Central memory CD8-positive, alpha-beta T cell (primary cell): Measurements from ENCODE around the gene ABHD17A.
"Not testable (repeated sequence)": the region's sequence is repeated elsewhere in the genome, so short reads cannot be mapped to it uniquely, and the experiment has no call there.

ENCODE experiments used
- ATAC-seq: fragments of 150-1000 bp; cut with Tn5 transposase; replicated peaks from 2 replicates; pipeline ENCODE4 v1.10.0; 2022; ENCODE audit warnings: mild to moderate bottlenecking, moderate FRiP score, moderate number of reproducible peaks; ENCODE audit not compliant: poor library complexity, severe bottlenecking; ENCODE audit errors: extremely low read depth
- DNase-seq, 2 donors: peaks; one replicate each; pipeline ENCODE4 v3.0.0; 2021; ENCODE audit warnings: low spot score in 2 of 2
- H3K27ac Mint-ChIP-seq: one replicate; pipeline ENCODE4 v1.8.0; 2022; ENCODE audit warnings: low read depth, mild to moderate bottlenecking, moderate library complexity, mixed read lengths
- H3K27me3 Mint-ChIP-seq: one replicate; pipeline ENCODE4 v1.8.0; 2022; ENCODE audit warnings: mixed read lengths
- H3K36me3 Mint-ChIP-seq: one replicate; pipeline ENCODE4 v1.8.0; 2022; ENCODE audit warnings: mild to moderate bottlenecking, moderate library complexity, mixed read lengths; ENCODE audit not compliant: insufficient read depth
- H3K4me1 Mint-ChIP-seq: one replicate; pipeline ENCODE4 v1.8.0; 2022; ENCODE audit warnings: mixed read lengths
- H3K4me3 Mint-ChIP-seq: one replicate; pipeline ENCODE4 v1.8.0; 2022; ENCODE audit warnings: mild to moderate bottlenecking, moderate library complexity, mixed read lengths
- H3K9me3 Mint-ChIP-seq: one replicate; pipeline ENCODE4 v1.8.0; 2022; ENCODE audit warnings: mixed read lengths

The ABHD17A gene

GRCh38 chr19:1885398-1886119 is at the start of gene ABHD17A:
Gene ABHD17A, minus strand, starts transcription at chr19:1885496. Its CDS starts 3,930 bp downstream, at chr19:1881566.
- H3K27me3 Mint-ChIP-seq, H3K9me3 Mint-ChIP-seq: not testable (repeated sequence)
- peak within 1 kb of the TSS; percentile 99 for H3K27ac Mint-ChIP-seq
- peak; percentile 89 to 94 for DNase-seq
- H3K4me1 Mint-ChIP-seq: peaks cover 29% of the 10 kb centered on the region
- H3K4me3 Mint-ChIP-seq: peak within 1 kb of the TSS; percentile 98
- peak; percentile 48 for ATAC-seq
- peaks cover 39% of the 10 kb centered on the region for H3K36me3 Mint-ChIP-seq

- H3K4me3 Mint-ChIP-seq: no peak overlapping the region
These were observed 48.6 kb upstream of the ABHD17A start for GRCh38 chr19:1933942-1934341.

GRCh38 chr19:1933244-1933643 is 47.9 kb upstream of the ABHD17A start:
- ATAC-seq (no peak), DNase-seq (no peak)
- peaks cover 10% of the 10 kb centered on the region for H3K36me3 Mint-ChIP-seq
- peaks cover 26% of the 10 kb centered on the region for H3K4me1 Mint-ChIP-seq
- H3K9me3 Mint-ChIP-seq: no peaks in the 10 kb centered on the region
- H3K27ac Mint-ChIP-seq: no peak overlapping the region
- H3K4me3 Mint-ChIP-seq: no peak overlapping the region
- H3K27me3 Mint-ChIP-seq: no peaks in the 10 kb centered on the region

More at GRCh38 chr19:1933942-1934341, 48.6 kb upstream of the ABHD17A start:
- no peak overlapping the region for H3K27ac Mint-ChIP-seq
- peaks cover 26% of the 10 kb centered on the region for H3K4me1 Mint-ChIP-seq
- peaks cover 10% of the 10 kb centered on the region for H3K36me3 Mint-ChIP-seq
- no peak for ATAC-seq
- no peaks in the 10 kb centered on the region for H3K27me3 Mint-ChIP-seq
- H3K9me3 Mint-ChIP-seq: no peaks in the 10 kb centered on the region
- DNase-seq: no peak

- Mint-ChIP-seq H3K4me1 (peaks cover 33% of the 10 kb centered on the region), H3K27me3 (no peaks in the 10 kb centered on the region), H3K36me3 (peaks cover 10% of the 10 kb centered on the region), H3K4me3 (no peak overlapping the region), H3K27ac (no peak overlapping the region), H3K9me3 (no peaks in the 10 kb centered on the region)
- no peak for DNase-seq
- ATAC-seq: no peak
These were observed 47.1 kb upstream of the ABHD17A start for GRCh38 chr19:1932395-1932794.

GRCh38 chr19:1931445-1931844 is 46.1 kb upstream of the ABHD17A start:
- peaks cover 28% of the 10 kb centered on the region for H3K4me1 Mint-ChIP-seq
- DNase-seq (no peak), ATAC-seq (no peak)

GRCh38 chr19:1929021-1929742 is 43.9 kb upstream of the ABHD17A start:
- no peaks in the 10 kb centered on the region for H3K27me3 Mint-ChIP-seq
- DNase-seq (peak; percentile 76 to 78), ATAC-seq (peak; percentile 88)
- peaks cover 19% of the 10 kb centered on the region for H3K4me1 Mint-ChIP-seq
- peak overlapping the region; percentile 87 for H3K27ac Mint-ChIP-seq
- peak overlapping the region; percentile 54 for H3K4me3 Mint-ChIP-seq
- no peaks in the 10 kb centered on the region for H3K9me3 Mint-ChIP-seq
- H3K36me3 Mint-ChIP-seq: peaks cover 12% of the 10 kb centered on the region

More at GRCh38 chr19:1931445-1931844, 46.1 kb upstream of the ABHD17A start:
- H3K4me3 Mint-ChIP-seq: no peak overlapping the region
- H3K9me3 Mint-ChIP-seq: no peaks in the 10 kb centered on the region
- no peaks in the 10 kb centered on the region for H3K27me3 Mint-ChIP-seq
- no peak overlapping the region for H3K27ac Mint-ChIP-seq
- H3K36me3 Mint-ChIP-seq: peaks cover 10% of the 10 kb centered on the region

- ATAC-seq (no peak), DNase-seq (no peak)
- peaks cover 14% of the 10 kb centered on the region for H3K4me1 Mint-ChIP-seq
- H3K27me3 Mint-ChIP-seq: no peaks in the 10 kb centered on the region
- no peak overlapping the region for H3K27ac Mint-ChIP-seq
- H3K36me3 Mint-ChIP-seq: peaks cover 11% of the 10 kb centered on the region
- no peaks in the 10 kb centered on the region for H3K9me3 Mint-ChIP-seq
- no peak overlapping the region for H3K4me3 Mint-ChIP-seq
These were observed 40.2 kb upstream of the ABHD17A start for GRCh38 chr19:1925544-1925943.

GRCh38 chr19:1924320-1924961 is 39.1 kb upstream of the ABHD17A start:
- Mint-ChIP-seq H3K4me3 (no peak overlapping the region), H3K27ac (no peak overlapping the region), H3K9me3 (no peaks in the 10 kb centered on the region), H3K4me1 (peaks cover 8% of the 10 kb centered on the region), H3K36me3 (peaks cover 12% of the 10 kb centered on the region), H3K27me3 (no peaks in the 10 kb centered on the region)
- DNase-seq (no peak), ATAC-seq (no peak)

- H3K4me3 Mint-ChIP-seq: peak overlapping the region; percentile 23
- no peaks in the 10 kb centered on the region for H3K9me3 Mint-ChIP-seq
- peaks cover 14% of the 10 kb centered on the region for H3K36me3 Mint-ChIP-seq
- no peak overlapping the region for H3K27ac Mint-ChIP-seq
- DNase-seq (no peak), ATAC-seq (peak; percentile 57)
- H3K4me1 Mint-ChIP-seq: peaks cover 8% of the 10 kb centered on the region
- H3K27me3 Mint-ChIP-seq: no peaks in the 10 kb centered on the region
These were observed 38.0 kb upstream of the ABHD17A start for GRCh38 chr19:1923319-1923718.

GRCh38 chr19:1922803-1923202 is 37.5 kb upstream of the ABHD17A start:
- Mint-ChIP-seq H3K9me3 (no peaks in the 10 kb centered on the region), H3K4me1 (peaks cover 5% of the 10 kb centered on the region), H3K27me3 (no peaks in the 10 kb centered on the region), H3K36me3 (peaks cover 17% of the 10 kb centered on the region), H3K27ac (no peak overlapping the region), H3K4me3 (peak overlapping the region; percentile 23)
- DNase-seq: no peak
- ATAC-seq: no peak

GRCh38 chr19:1921825-1922224 is 36.5 kb upstream of the ABHD17A start:
- Mint-ChIP-seq H3K4me1 (no peaks in the 10 kb centered on the region), H3K27me3 (no peaks in the 10 kb centered on the region), H3K36me3 (peaks cover 19% of the 10 kb centered on the region), H3K4me3 (no peak overlapping the region), H3K9me3 (no peaks in the 10 kb centered on the region), H3K27ac (no peak overlapping the region)
- no peak for ATAC-seq
- DNase-seq: no peak

GRCh38 chr19:1921326-1921725 is 36.0 kb upstream of the ABHD17A start:
- no peaks in the 10 kb centered on the region for H3K9me3 Mint-ChIP-seq
- H3K4me3 Mint-ChIP-seq: no peak overlapping the region
- ATAC-seq (no peak), DNase-seq (no peak)
- no peaks in the 10 kb centered on the region for H3K4me1 Mint-ChIP-seq
- peaks cover 19% of the 10 kb centered on the region for H3K36me3 Mint-ChIP-seq
- no peak overlapping the region for H3K27ac Mint-ChIP-seq
- no peaks in the 10 kb centered on the region for H3K27me3 Mint-ChIP-seq
